HG03139 (cell line): ENCODE data around the gene TGFB1I1.
"Not testable (repeated sequence)": the region's sequence is repeated elsewhere in the genome, so short reads cannot be mapped to it uniquely, and the experiment has no call there.

ENCODE experiments used
- ATAC-seq: cut with Tn5 transposase; IDR thresholded peaks from one replicate; pipeline ENCODE4 v1.9.1; 2021; ENCODE audit not compliant: unreplicated experiment

Gene TGFB1I1

GRCh38 chr16:31513126-31513525 lies 41.2 kb downstream of the TGFB1I1 start:
- no peak for ATAC-seq

GRCh38 chr16:31513884-31514283 lies 41.9 kb downstream of the TGFB1I1 start:
- no peak for ATAC-seq

GRCh38 chr16:31517800-31518402 lies 45.9 kb downstream of the TGFB1I1 start:
- ATAC-seq: no peak

- ATAC-seq: no peak
These were observed 47.9 kb downstream of the TGFB1I1 start for GRCh38 chr16:31519759-31520431.

GRCh38 chr16:31521368-31521767 lies 49.4 kb downstream of the TGFB1I1 start:
- ATAC-seq: no peak

GRCh38 chr16:31522071-31522470 lies 50.1 kb downstream of the TGFB1I1 start:
- no peak for ATAC-seq

- not testable (repeated sequence) for ATAC-seq
These were observed 51.8 kb downstream of the TGFB1I1 start for GRCh38 chr16:31523768-31524167.

- no peak for ATAC-seq
These were observed 53.2 kb downstream of the TGFB1I1 start for GRCh38 chr16:31525113-31525512.
